HG02870 (cell line): ENCODE data around the gene LMBR1.
A peak's percentile ranks its signal among the peaks of the same experiment; 100 is the strongest.
"Not testable (repeated sequence)": the region's sequence is repeated elsewhere in the genome, so short reads cannot be mapped to it uniquely, and the experiment has no call there.

Experiments
- ATAC-seq: cut with Tn5 transposase; IDR thresholded peaks from one replicate; pipeline ENCODE4 v1.9.1; 2021; ENCODE audit warnings: mild to moderate bottlenecking, moderate library complexity; ENCODE audit not compliant: unreplicated experiment

LMBR1 gene

GRCh38 chr7:156811706-156812105 is 81.3 kb downstream of the LMBR1 start:
- no peak for ATAC-seq

GRCh38 chr7:156803656-156804055 is 89.3 kb downstream of the LMBR1 start:
- ATAC-seq: not testable (repeated sequence)

- ATAC-seq: no peak
Observed at GRCh38 chr7:156802214-156802613, 90.8 kb downstream of the LMBR1 start.

GRCh38 chr7:156795415-156795814 is 97.6 kb downstream of the LMBR1 start:
- ATAC-seq: no peak

- no peak for ATAC-seq
Observed at GRCh38 chr7:156793334-156793733, 99.6 kb downstream of the LMBR1 start.

- ATAC-seq: no peak
Observed at GRCh38 chr7:156792611-156793010, 100.4 kb downstream of the LMBR1 start.

GRCh38 chr7:156791241-156791640 is 101.7 kb downstream of the LMBR1 start:
- ATAC-seq: no peak

- ATAC-seq: no peak
Observed at GRCh38 chr7:156790264-156790663, 102.7 kb downstream of the LMBR1 start.

GRCh38 chr7:156785998-156786543 is 106.9 kb downstream of the LMBR1 start:
- no peak for ATAC-seq

GRCh38 chr7:156783864-156784263 is 109.1 kb downstream of the LMBR1 start:
- ATAC-seq: no peak

GRCh38 chr7:156781972-156782371 is 111.0 kb downstream of the LMBR1 start:
- no peak for ATAC-seq

GRCh38 chr7:156780724-156781455 is 112.1 kb downstream of the LMBR1 start:
- ATAC-seq: peak; percentile 90

GRCh38 chr7:156778668-156779067 is 114.3 kb downstream of the LMBR1 start:
- no peak for ATAC-seq

- no peak for ATAC-seq
Observed at GRCh38 chr7:156778201-156778600, 114.8 kb downstream of the LMBR1 start.

- ATAC-seq: no peak
Observed at GRCh38 chr7:156777364-156778069, 115.5 kb downstream of the LMBR1 start.

GRCh38 chr7:156776527-156776926 is 116.5 kb downstream of the LMBR1 start:
- no peak for ATAC-seq

- no peak for ATAC-seq
Observed at GRCh38 chr7:156773966-156774365, 119.0 kb downstream of the LMBR1 start.

GRCh38 chr7:156772725-156773124 is 120.3 kb downstream of the LMBR1 start:
- no peak for ATAC-seq

- no peak for ATAC-seq
Observed at GRCh38 chr7:156768698-156769472, 124.1 kb downstream of the LMBR1 start.

GRCh38 chr7:156766666-156767065 is 126.3 kb downstream of the LMBR1 start:
- ATAC-seq: no peak

GRCh38 chr7:156765901-156766656 is 126.9 kb downstream of the LMBR1 start:
- no peak for ATAC-seq
